DMS 273 treated with DMSO at 0.1 percent for 48 hours (cell line): Measurements from ENCODE around the gene KCNIP1.

ENCODE experiments used
- DNase-seq: peaks from one replicate; lab custom pipeline; 2025; lab: John Stamatoyannopoulos, UW

Gene KCNIP1

GRCh38 chr5:170483701-170484458, 19.9 kb upstream of the KCNIP1 start:
- DNase-seq = no peak

DNA sequence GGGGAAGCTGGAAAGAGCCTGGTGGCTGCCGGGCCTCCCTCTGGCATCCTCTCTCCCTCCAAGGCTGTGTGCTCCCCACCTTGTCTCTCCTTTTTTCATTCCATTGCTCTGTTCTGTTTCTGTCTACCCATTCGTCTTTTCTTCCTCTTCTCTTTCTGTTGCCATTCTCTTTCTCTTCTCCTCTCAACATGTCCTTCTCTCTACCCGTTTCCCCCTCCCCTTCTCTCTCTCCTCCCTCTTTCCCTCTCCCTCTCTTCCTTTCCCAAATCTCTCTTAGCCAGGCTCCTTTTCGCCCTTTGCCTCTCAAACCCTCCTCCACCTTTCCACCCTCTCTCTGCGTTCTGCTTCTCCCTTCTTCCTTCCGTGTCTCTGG, 19.4 kb upstream of the KCNIP1 start:
- DNase-seq = no peak

GRCh38 chr5:170484847-170485615, 18.8 kb upstream of the KCNIP1 start:
- no peak for DNase-seq

GRCh38 chr5:170485616-170485911, 18.3 kb upstream of the KCNIP1 start:
- no peak for DNase-seq

DNA sequence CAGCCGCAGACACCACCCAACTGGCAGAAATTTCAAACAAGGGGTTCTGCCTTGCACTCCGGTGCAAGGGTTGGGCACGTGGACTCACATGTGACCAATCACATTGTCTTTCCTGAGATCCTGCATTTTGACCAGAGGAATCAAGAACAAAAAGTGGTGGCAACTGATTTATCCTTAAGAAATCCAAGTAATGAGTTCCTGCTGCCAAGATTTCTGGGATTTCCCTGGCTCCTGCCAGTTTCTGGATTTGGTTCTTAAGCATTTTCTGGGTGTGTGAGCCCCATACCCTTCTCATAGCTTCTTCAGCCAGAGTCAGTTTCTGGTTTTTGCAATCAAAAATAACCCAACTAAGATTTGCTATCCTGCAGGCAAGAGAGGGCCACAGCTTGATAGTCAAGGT, 17.4 kb upstream of the KCNIP1 start:
- DNase-seq = no peak

GRCh38 chr5:170488570-170488969, 15.2 kb upstream of the KCNIP1 start:
- DNase-seq = no peak

DNA sequence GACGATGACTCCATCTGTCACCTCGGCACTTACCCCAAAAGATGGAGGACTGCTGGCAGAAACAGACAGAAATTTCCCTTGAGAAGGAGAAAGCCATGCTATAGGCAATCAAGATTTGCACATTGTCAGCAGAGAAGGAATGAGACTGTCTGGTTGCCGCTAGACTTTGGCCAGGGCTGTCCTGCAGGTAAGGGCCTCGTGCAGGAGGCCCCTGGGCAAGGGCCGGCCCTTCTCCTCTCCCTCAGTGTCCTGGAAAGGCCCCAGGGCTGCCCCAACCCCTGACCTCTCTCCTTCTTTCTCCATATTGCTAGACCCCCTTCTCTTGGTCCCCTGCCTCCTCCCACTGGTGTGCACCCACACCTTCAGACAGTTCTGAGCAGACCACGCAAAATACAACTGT, 14.6 kb upstream of the KCNIP1 start:
- no peak for DNase-seq

DNA sequence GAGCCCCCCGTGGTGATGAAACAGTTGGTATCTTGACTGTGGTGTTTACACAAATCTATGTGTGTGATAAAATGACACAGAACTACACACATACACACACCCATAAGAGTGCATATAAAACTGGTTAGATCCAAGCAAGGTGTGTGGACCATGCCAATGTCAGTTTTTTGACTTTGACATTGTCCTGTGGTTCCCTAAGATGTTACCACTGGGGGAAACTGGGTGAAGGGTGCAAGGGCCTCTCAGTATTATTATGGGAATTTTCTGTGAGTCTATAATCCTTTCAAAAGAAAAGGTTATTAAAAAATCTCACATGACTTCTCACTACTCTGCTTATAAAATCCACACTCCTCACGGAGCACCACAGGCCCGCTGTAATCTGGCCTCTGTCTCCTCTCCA, 13.4 kb upstream of the KCNIP1 start:
- DNase-seq = no peak

DNA sequence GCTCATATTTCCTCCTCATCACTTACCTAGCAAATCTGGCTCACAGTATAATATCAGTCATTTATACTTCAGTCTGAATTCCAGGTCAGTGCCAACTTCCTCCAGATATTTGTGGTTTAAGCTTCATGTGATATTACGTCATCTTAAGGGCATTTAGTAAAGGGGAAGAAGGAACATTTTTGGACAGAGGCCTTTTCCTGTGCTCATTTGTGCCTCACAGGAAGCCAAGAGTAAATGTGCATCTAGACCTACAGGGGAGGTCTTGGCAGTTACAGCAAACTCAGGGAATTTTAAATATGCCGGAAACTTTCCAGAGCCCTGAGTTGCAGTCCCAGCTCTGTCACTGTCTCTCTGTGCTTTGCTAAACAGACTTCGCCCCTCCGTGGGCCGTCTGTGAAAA, 12.3 kb upstream of the KCNIP1 start:
- no peak for DNase-seq

DNA sequence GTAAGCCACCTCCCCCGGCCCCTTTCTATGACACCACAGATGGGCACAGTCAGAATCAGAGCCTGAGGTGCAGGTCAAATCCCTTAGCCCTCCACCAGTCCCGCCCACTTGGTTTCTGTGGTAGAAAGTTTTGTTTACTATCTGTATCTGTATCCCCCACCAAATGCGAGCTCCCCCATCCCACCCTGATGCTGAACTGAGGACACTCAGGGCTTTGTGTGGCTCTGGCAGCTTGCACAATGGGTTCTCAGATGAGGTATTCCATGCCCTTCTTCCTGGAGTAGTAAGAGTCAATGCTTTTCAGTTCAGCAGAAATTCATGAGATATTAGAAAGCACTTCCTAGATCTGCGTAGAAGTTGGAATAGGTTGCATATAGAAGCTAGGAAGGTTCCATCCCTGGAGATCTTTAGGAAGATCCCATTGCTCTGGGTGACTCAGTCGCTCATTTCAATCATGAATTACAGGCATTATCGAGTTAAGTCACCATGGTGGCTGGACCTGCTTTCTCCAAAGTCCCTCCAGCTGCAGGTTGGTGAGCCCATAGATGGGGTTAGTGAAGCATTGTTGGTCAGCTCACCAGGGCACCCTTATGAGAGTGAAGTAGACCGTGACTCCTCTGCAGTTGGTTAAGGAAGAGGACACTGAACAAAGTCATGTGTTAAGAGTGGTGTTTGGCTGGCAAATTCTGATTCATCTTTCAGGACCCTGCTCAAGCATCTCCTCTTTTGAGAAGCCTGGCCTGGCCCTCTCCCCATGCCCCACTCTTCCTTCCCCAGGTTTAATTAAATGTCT, 10.6 kb upstream of the KCNIP1 start:
- no peak for DNase-seq

DNA sequence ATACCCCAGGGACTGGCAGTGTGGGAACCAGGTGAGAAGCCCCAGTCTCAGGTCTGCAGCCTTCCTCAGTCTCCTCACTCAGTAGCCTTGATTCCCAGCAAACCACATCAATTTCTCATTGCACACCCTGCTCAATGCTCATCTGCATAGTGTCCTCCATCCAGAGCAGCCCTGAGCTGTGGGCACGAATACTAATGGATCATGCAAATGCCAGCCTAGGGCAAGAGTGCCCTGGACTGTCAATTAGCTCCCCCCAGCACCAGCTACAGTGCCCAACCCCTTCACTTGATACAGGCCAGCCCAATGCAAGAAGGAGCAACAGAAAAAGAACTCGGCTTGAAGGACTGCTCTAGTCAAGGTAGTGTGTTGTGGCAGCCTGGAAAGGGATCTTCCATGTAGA, 9.8 kb upstream of the KCNIP1 start:
- DNase-seq = no peak

- DNase-seq = no peak
Observed at GRCh38 chr5:170495825-170496661, 7.8 kb upstream of the KCNIP1 start.

DNA sequence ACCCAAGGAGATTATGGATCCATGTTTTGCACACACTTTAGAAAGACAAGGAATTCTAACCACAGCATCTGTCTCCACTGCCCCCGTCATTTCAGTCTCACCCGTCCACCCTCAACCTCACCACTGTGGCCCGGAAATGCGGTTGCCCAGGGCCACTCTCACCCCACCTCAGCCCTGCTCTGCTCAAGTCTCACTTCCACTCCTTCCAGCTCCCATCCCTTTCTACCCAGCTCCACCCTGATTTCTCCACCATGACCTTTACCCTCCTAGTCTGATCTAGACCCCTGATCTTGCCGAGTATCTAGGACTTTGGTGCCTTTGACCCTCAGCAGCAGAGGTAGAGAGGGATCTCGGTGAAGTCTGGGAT, 7.2 kb upstream of the KCNIP1 start:
- no peak for DNase-seq

DNA sequence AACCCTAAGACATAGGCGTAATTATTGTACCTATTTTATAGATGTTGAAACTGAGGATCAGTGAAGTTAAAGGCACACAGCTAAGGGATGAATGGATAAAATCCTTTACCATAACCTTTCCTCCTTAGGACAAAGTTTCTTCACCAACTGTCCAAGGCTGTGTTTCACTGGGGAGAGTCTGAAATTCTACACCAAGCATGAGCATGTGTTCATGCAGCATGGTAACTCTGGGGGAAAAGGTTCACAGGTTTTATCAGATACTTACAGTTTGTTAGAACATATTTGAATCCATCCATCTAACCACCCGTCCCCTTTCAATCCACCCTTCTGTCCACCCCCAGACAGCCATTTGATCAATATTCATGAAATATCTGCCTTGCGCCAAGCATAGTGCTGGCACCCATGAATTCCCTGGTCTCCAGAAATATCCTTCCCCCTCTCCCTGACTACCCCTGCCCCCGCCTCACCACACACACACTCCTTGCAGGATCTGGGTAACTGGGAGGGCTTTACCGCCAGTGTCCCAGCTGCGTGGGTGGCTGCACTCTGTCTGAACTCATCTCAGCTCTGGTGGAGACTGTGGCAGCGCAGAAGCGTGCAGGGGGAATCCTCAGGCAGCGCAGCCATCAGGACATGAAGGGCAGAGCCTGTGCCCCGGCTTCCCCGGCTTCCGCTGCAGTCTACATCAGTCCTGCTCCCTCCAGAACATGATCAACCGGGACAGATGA, 6.3 kb upstream of the KCNIP1 start:
- DNase-seq = no peak

DNA sequence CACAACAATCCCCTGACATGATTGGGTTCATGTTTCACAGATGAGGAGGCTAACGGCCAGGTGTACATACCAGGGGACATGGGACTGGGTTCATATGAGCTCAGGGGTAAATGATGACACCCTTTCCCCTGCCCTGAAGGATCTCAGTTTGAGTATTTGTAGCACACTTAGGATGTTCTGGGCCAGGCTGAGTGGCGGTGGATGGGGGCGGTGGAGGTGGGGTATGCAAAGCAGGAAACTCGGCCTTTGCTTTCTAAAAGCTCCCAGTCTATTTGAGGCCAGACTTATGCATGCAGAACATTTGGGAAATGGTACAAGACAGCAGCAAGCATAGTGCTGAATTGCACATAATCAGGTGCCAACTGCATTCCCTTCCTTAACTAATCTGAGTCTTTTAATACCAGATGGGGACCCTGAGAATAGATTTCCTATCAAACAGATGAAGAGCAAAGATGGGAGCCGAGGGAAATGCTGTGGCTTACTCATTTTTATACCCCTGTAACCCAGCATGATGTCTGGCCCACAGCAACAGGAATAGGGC, 4.9 kb upstream of the KCNIP1 start:
- no peak for DNase-seq

GRCh38 chr5:170499621-170500020, 4.2 kb upstream of the KCNIP1 start:
- DNase-seq = no peak

DNA sequence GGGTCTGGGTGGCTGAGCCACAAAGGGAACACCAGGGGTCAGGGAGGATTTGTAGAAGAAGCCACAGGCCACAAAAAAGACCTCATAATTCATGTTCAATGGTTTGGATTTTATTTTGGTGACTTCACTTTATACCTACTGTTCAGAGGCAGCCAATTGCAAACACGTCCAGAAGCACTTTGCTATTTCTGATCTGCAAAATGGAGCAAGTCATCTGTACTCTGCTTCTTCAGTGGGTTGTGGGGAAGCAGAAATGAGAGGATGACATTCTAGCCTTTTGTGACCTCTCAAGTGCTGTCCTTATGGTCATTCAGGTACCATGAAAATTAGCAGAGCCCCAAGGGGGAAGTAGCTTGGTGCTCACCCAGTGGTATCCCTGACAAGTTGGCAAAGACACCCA, 2.5 kb upstream of the KCNIP1 start:
- DNase-seq = no peak

- DNase-seq = no peak
Observed at GRCh38 chr5:170501931-170502330, 1.9 kb upstream of the KCNIP1 start.

DNA sequence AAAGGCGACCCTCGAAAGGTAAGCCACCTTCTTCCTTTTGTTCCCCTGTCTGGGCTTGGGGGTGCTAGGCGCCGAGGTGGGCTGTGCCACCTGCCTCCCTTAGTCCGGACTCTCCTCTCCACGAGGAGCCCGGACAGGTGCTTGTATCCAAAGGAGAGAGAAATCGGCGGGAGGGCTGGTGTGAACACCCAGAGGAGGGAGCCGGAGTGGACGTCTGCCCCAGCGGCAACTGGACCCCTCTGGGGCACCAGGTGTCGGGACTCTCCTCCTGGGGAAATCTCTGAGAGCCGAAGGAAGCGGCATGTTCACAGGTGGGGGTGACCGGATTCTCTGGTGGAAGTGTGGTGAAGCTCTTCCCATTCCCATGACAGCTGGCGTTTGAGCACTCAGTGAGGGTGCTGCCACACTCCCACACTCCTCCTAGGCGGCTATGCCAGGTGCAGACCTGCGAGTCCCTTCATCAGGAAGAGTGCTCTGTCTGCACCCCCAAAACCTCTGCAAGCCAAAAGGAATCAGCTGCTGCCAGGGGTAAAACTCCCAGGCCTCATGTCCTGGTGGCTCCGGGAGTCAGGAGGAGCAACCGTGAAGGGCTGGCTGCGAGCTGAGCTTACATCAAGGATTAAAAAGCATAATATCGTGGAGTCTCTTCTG, 921 bp downstream of the KCNIP1 start:
- DNase-seq = no peak

- no peak for DNase-seq
Observed at GRCh38 chr5:170508036-170508435, 4.2 kb downstream of the KCNIP1 start.
